Glutamatergic neuron (in vitro differentiated cells): ENCODE results near the gene SYNJ2. TPM values are rescaled to one million over a fixed set of nuclear protein-coding genes. Genes with fewer than 3 reads are reported as not detected.

Source experiments
- DNase-seq: peaks from one replicate; pipeline ENCODE4 v3.0.0; 2022
- H3K27ac Mint-ChIP-seq: one replicate; pipeline ENCODE4 v1.8.0; 2020; ENCODE audit warnings: mild to moderate bottlenecking, mixed read lengths, inconsistent platforms; ENCODE audit not compliant: unreplicated experiment
- H3K27me3 Mint-ChIP-seq: one replicate; pipeline ENCODE4 v1.8.0; 2020; ENCODE audit warnings: mild to moderate bottlenecking, moderate library complexity, mixed read lengths, inconsistent platforms; ENCODE audit not compliant: unreplicated experiment
- H3K36me3 Mint-ChIP-seq: one replicate; pipeline ENCODE4 v1.8.0; 2020; ENCODE audit warnings: mild to moderate bottlenecking, mixed read lengths, inconsistent platforms; ENCODE audit not compliant: unreplicated experiment
- H3K4me1 Mint-ChIP-seq: one replicate; pipeline ENCODE4 v1.8.0; 2020; ENCODE audit warnings: mild to moderate bottlenecking, low read depth, mixed read lengths, inconsistent platforms; ENCODE audit not compliant: unreplicated experiment
- H3K4me3 Mint-ChIP-seq: one replicate; pipeline ENCODE4 v1.8.0; 2020; ENCODE audit warnings: mild to moderate bottlenecking, mixed read lengths, inconsistent platforms; ENCODE audit not compliant: unreplicated experiment
- H3K9me3 Mint-ChIP-seq: one replicate; pipeline ENCODE4 v1.8.0; 2020; ENCODE audit warnings: mild to moderate bottlenecking, moderate library complexity, mixed read lengths, inconsistent platforms; ENCODE audit not compliant: unreplicated experiment
- total RNA-seq: library from RNA; stranded (reverse); fragmentation: NEBNext Ultra II Directional; extraction: Animal tissue kit (Norgen Biotek cat#: 25700); gene quantifications from one replicate; pipeline ENCODE4 v1.2.1, GENCODE V29; 2021; ENCODE audit not compliant: unreplicated experiment
- TF ChIP-seq, protein P1 (sequence below): fragments of 200-600 bp; sonication (generic); IDR thresholded peaks from one replicate; pipeline ENCODE4 v1.5.0; 2021; ENCODE audit not compliant: partially characterized antibody, unreplicated experiment

The SYNJ2 gene
- total RNA-seq, 1 donor from 2014 or later, result 2.4 TPM

DNA sequence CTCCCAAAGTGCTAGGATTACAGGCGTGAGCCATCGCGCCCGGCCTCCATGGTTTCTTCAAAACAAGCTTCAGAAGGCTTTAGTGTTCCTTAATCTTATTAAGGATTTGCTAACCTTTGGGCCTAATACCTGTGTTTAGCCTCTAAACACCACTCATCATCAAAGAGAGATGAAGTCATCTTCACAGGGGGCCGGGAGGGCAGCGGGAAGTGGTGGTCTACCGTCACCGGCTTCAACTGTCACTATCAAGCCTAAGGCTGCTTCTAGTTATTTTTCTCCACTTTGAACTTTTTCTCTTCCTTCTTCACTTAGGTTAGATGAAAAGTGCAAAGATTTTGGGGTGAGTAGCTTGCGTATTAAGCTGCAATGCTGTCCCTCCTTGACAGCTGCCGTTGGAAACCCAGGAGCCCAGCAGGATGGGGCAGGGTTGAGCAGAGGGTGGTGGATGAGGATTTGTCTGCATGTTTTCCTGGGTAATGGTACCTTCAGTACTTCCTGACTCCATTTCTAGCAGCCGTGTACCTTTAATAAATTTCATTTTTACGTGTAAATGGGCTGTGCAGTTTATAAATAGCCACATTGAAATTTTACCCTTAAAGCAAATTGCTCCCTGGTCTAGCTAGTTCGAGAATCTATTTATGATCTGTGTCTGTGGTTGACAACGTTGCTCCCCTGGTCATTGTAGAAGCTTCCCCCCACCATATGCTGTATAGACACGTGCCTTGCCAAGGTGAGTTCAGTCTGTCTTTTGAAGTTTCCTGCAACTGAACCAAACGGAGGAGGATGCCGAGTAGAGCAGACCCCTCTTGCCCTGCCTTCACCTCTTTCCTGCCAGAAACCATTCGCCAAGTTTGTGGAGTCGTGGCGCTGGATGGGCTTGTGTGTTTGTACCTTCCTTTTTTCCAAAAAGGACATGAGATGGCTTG lies 64.8 kb downstream of the SYNJ2 start:
- Mint-ChIP-seq H3K4me3 (no peak overlapping the region), H3K4me1 (peaks cover 7% of the 10 kb centered on the region), H3K36me3 (no peaks in the 10 kb centered on the region), H3K27me3 (peaks cover 9% of the 10 kb centered on the region), H3K9me3 (peaks cover 5% of the 10 kb centered on the region), H3K27ac (no peak overlapping the region)
- TF ChIP-seq, protein P1, sequence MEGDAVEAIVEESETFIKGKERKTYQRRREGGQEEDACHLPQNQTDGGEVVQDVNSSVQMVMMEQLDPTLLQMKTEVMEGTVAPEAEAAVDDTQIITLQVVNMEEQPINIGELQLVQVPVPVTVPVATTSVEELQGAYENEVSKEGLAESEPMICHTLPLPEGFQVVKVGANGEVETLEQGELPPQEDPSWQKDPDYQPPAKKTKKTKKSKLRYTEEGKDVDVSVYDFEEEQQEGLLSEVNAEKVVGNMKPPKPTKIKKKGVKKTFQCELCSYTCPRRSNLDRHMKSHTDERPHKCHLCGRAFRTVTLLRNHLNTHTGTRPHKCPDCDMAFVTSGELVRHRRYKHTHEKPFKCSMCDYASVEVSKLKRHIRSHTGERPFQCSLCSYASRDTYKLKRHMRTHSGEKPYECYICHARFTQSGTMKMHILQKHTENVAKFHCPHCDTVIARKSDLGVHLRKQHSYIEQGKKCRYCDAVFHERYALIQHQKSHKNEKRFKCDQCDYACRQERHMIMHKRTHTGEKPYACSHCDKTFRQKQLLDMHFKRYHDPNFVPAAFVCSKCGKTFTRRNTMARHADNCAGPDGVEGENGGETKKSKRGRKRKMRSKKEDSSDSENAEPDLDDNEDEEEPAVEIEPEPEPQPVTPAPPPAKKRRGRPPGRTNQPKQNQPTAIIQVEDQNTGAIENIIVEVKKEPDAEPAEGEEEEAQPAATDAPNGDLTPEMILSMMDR, result no peak
- no peak for DNase-seq

DNA sequence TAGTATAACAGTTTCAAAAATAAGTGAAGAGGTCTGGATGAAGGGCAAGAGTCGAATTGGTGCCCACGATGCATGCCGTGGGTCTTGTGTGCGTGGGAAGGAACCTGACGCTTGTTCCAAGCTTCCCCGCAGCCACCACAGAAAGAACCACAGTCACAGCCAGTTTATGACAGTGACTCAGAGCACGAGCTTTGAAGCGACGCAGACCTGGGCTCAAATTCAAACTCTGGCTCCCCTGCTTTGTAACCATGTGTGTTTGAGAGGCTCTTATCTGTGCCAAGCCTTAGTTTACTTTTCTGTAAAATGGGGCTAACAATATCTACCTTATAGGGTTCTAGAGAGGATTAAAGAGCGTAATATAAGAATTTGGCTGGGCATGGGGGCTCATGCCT lies 65.5 kb downstream of the SYNJ2 start:
- Mint-ChIP-seq H3K4me1 (peaks cover 7% of the 10 kb centered on the region), H3K27ac (no peak overlapping the region), H3K4me3 (no peak overlapping the region), H3K9me3 (peaks cover 5% of the 10 kb centered on the region), H3K27me3 (peaks cover 9% of the 10 kb centered on the region), H3K36me3 (no peaks in the 10 kb centered on the region)
- TF ChIP-seq, protein P1, result no peak
- DNase-seq, result no peak

DNA sequence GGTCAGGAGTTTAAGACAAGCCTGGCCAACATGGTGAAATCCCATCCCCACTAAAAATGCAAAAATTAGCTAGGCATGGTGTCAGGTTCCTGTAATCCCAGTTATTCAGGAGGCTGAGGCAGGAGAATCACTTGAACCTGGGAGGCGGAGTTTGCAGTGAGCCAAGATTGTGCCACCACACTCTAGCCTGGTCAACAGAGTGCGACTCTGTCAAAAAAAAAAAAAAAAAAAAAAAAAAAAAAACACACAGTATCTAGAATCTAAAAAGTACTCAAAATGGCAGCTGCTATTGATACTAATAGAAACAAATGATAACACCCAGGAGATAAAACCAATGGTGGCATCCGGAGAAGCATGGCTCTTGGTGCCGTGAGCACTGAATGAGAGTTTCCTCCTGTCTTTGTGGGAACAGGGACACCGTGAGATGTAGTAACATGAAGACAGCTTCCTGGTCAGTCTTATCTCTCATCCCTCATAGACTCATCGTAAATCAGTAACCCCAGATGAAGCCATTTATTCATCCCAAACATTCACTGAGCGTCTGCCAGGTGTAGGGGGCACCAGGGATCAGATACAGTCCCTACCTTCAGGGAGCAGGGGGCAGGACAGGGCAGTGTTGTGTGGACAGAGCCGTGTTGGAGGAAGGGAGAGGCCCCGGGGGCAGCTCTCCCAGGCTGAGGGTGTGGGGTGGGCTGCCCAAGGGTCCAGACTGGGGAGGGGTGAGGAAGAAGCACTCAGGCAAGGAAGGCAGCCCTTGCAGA lies 66.1 kb downstream of the SYNJ2 start:
- Mint-ChIP-seq H3K4me1 (peaks cover 7% of the 10 kb centered on the region), H3K27ac (no peak overlapping the region), H3K4me3 (no peak overlapping the region), H3K36me3 (no peaks in the 10 kb centered on the region), H3K9me3 (peaks cover 5% of the 10 kb centered on the region), H3K27me3 (peaks cover 9% of the 10 kb centered on the region)
- TF ChIP-seq, protein P1, result no peak
- DNase-seq, result no peak

DNA sequence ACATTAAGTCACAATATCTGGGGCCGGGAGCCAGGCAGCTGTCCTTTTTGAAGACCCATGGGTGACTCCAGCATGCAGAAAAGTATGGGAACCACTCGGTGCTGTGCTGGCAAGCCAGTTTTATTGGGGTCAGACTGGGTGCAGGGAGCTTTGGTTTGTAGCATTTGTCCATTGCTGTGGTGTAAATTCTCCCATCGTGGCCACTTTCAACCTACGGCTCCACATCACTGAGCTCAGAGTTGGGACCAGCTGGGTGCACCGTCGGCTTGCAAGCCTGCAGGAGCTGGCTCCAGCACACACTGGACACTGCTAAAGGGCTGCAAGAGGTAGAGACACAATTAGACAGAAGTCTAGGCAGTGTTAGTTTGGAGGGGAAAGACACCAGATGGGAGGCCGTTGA lies 66.9 kb downstream of the SYNJ2 start:
- Mint-ChIP-seq H3K4me3 (no peak overlapping the region), H3K9me3 (peaks cover 5% of the 10 kb centered on the region), H3K36me3 (no peaks in the 10 kb centered on the region), H3K27me3 (peaks cover 5% of the 10 kb centered on the region), H3K4me1 (peaks cover 7% of the 10 kb centered on the region), H3K27ac (no peak overlapping the region)
- no peak for DNase-seq
- TF ChIP-seq, protein P1, result no peak
